ENCODE data around the gene MCAT. TPM values are rescaled to one million over a fixed set of nuclear protein-coding genes. Genes with fewer than 3 reads are reported as not detected.
A peak's percentile ranks its signal among the peaks of the same experiment; 100 is the strongest.

Gene MCAT
- polyA plus RNA-seq, 1 donor: 12.7 TPM

DNA sequence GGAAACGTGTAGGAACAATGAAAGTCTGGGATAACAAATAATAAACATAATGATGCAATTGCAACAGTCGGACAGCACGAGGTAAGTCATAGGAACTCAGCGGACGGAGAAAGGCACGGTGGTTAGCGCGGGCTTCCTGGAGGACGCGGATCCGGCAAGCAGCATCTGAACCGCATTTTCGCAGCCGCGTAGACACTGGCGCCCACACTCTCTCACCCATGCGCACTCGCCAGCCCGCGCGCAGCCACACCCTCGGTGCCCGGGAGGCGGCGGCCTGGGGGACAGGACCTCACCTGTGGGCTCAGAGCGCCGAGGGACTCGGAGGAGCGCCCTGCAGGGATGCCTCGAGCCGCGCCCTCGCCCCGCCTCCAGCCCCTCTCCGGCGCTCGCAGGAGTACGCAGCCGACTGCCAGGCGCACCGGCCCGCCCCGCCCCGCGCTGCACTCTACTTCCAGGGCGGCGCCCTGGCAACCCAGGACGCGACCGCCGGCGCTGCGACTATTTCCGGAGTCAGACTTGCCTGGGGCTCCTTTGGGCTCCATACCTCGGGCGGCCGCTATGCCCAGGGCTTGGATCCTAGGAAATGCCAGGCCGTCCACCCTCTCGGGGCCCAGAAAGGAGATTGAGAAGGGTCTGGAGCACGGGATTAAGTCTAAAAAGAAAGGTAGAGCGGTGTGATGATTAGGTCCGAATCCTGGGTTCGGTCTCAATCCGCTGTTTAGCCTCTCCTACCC is 54.0 kb downstream of the MCAT start, which contains the start of gene TTLL1:
TSS of gene TTLL1 (minus strand) at position 408 of the 734 bp plus-strand sequence. CDS start 13,805 bp downstream, outside the sequence.
- peak; percentile 88 for DNase-seq

DNA sequence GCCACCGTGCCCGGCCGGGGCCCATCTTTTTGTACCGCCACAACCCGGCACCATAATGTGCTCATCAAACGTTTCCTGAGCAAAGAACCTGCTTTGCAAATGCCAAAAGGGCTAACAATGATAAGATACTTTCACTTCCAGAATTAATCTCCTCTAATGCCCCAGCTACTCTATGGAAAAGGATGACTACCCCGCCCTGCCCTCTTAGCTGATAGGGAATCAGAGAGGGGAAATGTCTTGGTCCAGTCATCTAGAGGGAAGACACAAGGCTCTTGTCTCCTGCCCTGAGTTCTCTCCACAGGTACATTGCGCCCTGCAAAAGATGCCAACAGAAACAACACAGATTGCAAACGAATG is 54.6 kb downstream of the MCAT start:
- DNase-seq: peak; percentile 8

DNA sequence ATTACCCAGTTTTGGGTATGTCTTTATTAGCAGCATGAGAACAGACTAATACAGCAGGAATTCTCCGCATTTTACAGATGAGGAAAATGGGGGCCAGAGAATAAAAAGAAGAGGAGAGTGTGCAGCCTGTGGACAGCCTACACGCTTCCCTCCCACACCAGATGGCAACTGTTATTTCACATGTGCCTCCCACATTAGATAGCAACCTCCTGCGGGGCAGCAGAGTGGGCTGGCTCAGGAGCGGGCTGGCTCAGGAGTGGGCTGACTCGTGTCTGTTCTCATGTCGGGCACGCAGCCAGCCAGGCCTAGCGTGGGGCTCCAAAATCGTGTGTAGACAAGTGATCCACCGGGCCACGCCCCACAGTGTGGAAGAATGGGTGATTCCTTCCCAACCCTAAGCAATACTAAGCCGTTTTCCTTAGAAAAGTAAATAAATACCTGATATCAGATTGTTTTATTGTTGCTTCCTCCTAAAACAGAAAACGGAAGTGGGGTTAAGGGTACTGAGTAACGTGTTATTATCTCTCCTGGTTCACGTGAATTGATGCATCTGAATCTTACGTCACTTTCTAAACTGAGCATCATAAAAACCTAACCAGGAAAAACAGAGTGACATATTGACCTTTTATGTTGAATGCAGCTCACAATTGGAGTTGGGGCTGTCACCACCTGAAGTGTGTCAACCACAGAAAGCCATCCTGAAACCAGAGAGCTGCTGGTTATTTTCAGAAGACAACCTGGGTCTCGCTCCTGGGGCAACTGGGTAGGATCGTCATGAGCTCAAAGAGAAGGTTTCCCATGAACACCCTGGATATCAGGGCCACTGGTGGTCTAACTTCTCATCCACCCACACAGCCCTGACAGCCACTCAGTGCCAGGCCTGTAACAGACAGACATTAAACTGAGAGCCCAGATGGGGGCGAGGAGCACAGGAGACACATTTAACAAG is 57.3 kb downstream of the MCAT start:
- DNase-seq: no peak

Other genes with a start within 250 kb of the MCAT start
- 28.9 TPM for gene PACSIN2, start 128.2 kb downstream of the MCAT start, polyA plus RNA-seq (ENCODE audit: insufficient read length)
- gene TTLL1, start 54.0 kb downstream of the MCAT start, polyA plus RNA-seq (ENCODE audit: insufficient read length): 11.0 TPM
- gene BIK, start 32.6 kb downstream of the MCAT start, polyA plus RNA-seq (ENCODE audit: insufficient read length): not detected
- 78.0 TPM for gene TSPO, start 8.2 kb upstream of the MCAT start, polyA plus RNA-seq (ENCODE audit: insufficient read length)
- gene TTLL12, start 43.7 kb upstream of the MCAT start, polyA plus RNA-seq (ENCODE audit: insufficient read length): 19.2 TPM
- 0.10 TPM for gene SCUBE1, start 200.0 kb upstream of the MCAT start, polyA plus RNA-seq (ENCODE audit: insufficient read length)